ENCODE data around the gene CPNE7. TPM values are rescaled to one million over a fixed set of nuclear protein-coding genes. Genes with fewer than 3 reads are reported as not detected.

CPNE7 gene
- total RNA-seq, 4 donors from 2014 or later = 0.44 to 1.1 TPM; not detected in 2

- Histone ChIP-seq H3K4me3 (replicated peaks in 1 of 3) (no peak overlapping the region), H3K27ac (no peak overlapping the region), H3K27me3 (no peaks in the 10 kb centered on the region), H3K36me3 (peaks cover 50 to 72% of the 10 kb centered on the region in 2 donors), H3K4me1 (no peaks in the 10 kb centered on the region), H3K9me3 (no peaks in the 10 kb centered on the region)
- no peak for TF ChIP-seq CTCF (IDR thresholded peaks at IDR 0.05)
- no peak for TF ChIP-seq POLR2A (IDR thresholded peaks at IDR 0.05)
- intact Hi-C loops (cut with DNase I) = no loop called here
- no peak for DNase-seq
- WGBS, 2 donors = 53 to 54% methylated on average over 11 of the region's 11 CpGs
Observed at GRCh38 chr16:89534252-89534756, 41.3 kb upstream of the CPNE7 start.

DNA sequence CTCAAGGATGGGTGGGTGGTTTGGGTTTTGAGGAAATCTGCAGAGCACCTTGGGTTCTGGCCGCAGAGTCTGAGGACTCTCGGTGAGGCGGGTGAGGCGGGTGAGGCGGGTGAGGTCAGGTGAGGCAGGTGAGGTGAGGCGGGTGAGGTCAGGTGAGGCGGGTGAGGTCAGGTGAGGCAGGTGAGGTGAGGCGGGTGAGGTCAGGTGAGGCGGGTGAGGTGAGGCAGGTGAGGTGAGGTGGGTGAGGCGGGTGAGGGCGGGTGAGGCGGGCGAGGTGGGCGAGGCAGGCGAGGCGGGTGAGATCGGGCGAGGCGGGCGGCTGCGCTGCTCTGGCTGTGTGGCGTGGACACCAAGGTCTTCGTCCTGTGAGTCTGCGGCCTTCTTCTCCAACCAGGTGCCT lies 39.2 kb upstream of the CPNE7 start:
- Histone ChIP-seq H3K36me3 (peaks cover 46 to 56% of the 10 kb centered on the region in 2 donors), H3K4me1 (no peaks in the 10 kb centered on the region), H3K4me3 (replicated peaks in 1 of 3) (no peak overlapping the region), H3K27ac (no peak overlapping the region), H3K9me3 (no peaks in the 10 kb centered on the region), H3K27me3 (no peaks in the 10 kb centered on the region)
- 94 to 97% methylated on average over 24 of the region's 24 CpGs for WGBS, 2 donors
- no peak for DNase-seq
- intact Hi-C loops (cut with DNase I) = no loop called here
- no peak for TF ChIP-seq POLR2A (IDR thresholded peaks at IDR 0.05)
- no peak for TF ChIP-seq CTCF (IDR thresholded peaks at IDR 0.05)

- intact Hi-C loops (cut with DNase I) = no loop called here
- DNase-seq = no peak
- 83 to 91% methylated on average over 28 to 35 of the region's 36 CpGs for WGBS, 2 donors
- Histone ChIP-seq H3K9me3 (no peaks in the 10 kb centered on the region), H3K4me1 (no peaks in the 10 kb centered on the region), H3K4me3 (replicated peaks in 1 of 3) (no peak overlapping the region), H3K27ac (no peak overlapping the region), H3K36me3 (peaks cover 48 to 50% of the 10 kb centered on the region in 2 donors), H3K27me3 (no peaks in the 10 kb centered on the region)
- no peak for TF ChIP-seq POLR2A (IDR thresholded peaks at IDR 0.05)
- TF ChIP-seq CTCF (IDR thresholded peaks at IDR 0.05) = no peak
Observed at GRCh38 chr16:89536886-89537548, 38.5 kb upstream of the CPNE7 start.

DNA sequence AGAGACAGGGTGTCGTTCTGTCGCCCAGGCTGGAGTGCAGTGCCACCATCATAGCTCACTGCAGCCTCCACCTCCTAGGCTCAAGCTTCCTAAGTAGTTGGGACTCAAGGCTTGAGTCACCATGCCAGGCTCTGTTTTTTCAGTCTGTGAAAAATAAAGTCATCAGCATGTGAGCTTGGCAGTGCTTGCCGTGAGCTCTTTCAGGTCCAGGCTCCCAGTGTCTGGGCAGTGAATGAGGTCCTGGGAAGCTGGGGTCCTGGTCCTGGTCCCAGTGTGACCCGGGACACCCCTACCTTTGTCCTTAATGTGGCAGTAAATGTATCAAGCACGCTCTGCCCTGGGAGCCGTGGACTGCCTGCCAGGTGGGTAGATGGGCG lies 38.0 kb upstream of the CPNE7 start:
- H3K27ac ChIP-seq = no peak overlapping the region
- H3K27me3 ChIP-seq = no peaks in the 10 kb centered on the region
- no peak for DNase-seq
- intact Hi-C loops (cut with DNase I) = no loop called here
- H3K4me3 ChIP-seq (replicated peaks in 1 of 3) = no peak overlapping the region
- H3K4me1 ChIP-seq = no peaks in the 10 kb centered on the region
- peaks cover 45% of the 10 kb centered on the region in 2 donors for H3K36me3 ChIP-seq
- 90 to 96% methylated on average over 4 to 7 of the region's 7 CpGs for WGBS, 2 donors
- H3K9me3 ChIP-seq = no peaks in the 10 kb centered on the region
- no peak for TF ChIP-seq POLR2A (IDR thresholded peaks at IDR 0.05)

DNA sequence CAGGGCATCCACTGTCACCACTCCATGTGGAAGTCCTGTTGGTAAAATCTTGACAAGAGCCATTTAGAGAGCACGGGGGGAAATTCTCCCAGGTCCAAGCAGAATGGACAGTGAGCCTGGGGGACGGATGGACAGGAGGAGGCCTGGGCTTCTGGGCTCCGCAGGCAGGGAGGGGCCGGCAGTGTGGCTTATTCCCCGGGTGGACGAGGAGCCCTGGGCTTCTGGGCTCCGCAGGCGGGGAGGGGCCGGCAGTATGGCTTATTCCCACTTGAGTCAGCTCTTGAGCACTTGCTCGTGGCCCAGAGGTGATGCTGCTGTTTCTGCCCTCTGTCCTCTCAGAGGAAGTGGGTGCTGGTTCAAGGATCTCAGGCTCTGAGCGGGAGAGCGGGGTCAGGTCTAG lies 37.3 kb upstream of the CPNE7 start:
- no peak for DNase-seq
- no peaks in the 10 kb centered on the region for H3K4me1 ChIP-seq
- peaks cover 38 to 40% of the 10 kb centered on the region in 2 donors for H3K36me3 ChIP-seq
- WGBS, 2 donors = 94 to 96% methylated on average over 9 to 12 of the region's 12 CpGs
- intact Hi-C loops (cut with DNase I) = no loop called here
- H3K27me3 ChIP-seq = no peaks in the 10 kb centered on the region
- no peaks in the 10 kb centered on the region for H3K9me3 ChIP-seq
- no peak overlapping the region for H3K27ac ChIP-seq
- TF ChIP-seq CTCF (IDR thresholded peaks at IDR 0.05) = no peak
- TF ChIP-seq POLR2A (IDR thresholded peaks at IDR 0.05) = no peak
- no peak overlapping the region for H3K4me3 ChIP-seq (replicated peaks in 1 of 3)
